Measurements from ENCODE around the gene NDUFS1.
"Not testable (repeated sequence)": the region's sequence is repeated elsewhere in the genome, so short reads cannot be mapped to it uniquely, and the experiment has no call there.

NDUFS1 gene

DNA sequence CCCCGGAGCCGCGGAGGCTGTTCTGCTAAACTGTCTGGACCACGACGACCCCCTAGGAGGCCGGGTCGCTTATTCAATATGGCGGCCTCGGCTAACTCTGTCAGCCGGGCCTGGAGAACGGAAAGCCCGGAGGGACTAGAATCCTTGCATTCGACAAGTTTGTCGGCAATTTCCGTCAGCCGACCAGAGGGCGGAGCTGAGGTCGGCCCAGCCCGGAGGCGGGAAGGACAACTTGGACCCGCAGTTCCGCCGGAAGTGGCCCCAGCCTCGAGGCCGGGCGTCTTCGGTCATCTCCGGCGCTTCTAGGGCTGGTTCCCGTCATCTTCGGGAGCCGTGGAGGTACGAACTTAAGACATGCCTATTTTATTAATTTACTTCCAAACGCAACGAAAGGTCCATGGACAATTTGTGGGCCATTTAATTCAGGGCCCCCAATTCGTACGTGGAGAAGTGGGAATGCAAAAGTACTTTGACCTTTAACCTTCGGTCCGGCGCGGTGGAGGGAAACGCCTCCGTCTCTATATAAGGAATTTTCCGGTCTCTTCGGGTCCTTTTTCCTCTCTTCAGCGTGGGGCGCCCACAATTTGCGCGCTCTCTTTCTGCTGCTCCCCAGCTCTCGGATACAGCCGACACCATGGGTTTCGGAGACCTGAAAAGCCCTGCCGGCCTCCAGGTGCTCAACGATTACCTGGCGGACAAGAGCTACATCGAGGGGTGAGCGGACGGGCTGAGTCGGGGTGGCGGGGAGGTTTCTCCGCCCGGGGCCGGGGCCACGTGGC, at the start of gene NDUFS1, which contains the start of gene EEF1B2:
Gene NDUFS1, minus strand, starts transcription at position 99 of the 779 bp plus-strand sequence. CDS start 5,766 bp downstream, outside the sequence.
Gene EEF1B2, plus strand, starts transcription at position 550 of the 779 bp plus-strand sequence. Its CDS starts 85 bp downstream, at position 635.
- DNase-seq (ENCODE audit: low spot score) = peak; percentile 93

DNA sequence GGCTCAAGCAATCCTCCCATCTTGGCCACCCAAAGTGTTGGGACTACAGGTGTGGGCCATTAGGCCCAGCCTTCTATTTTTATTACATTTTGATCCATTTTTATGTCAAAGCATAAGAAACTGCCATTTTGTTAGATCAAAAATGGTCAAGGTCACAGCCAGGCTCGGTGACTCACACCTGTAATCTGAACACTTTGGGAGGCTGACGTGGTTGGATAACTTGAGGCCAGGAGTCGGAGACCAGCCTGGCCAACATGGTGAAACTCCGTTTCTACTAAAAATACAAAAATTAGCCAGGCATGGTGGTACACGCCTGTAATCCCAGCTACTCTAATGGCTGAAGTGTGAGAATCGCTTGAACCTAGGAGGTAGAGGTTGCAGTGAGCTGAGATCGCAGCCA, 49.7 kb upstream of the NDUFS1 start:
- no peak for DNase-seq (ENCODE audit: low spot score)

DNA sequence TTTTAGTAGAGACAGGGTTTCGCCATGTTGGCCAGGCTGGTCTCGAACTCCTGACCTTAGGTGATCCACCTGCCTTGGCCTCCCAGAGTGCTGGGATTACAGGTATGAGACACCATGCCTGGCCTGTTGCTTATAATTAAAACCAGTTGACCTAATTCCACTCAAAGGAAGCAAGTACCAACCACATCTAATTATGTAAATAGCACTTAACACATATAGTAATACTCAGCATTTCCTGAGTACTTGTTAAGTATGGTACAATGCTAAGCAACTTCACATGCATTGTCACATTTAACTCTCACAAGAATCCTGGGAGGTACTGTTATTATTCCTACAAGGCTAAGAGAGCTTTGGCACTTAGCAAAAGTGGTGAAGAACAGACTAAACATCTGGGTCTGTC, 48.1 kb upstream of the NDUFS1 start:
- not testable (repeated sequence) for DNase-seq (ENCODE audit: low spot score)

DNA sequence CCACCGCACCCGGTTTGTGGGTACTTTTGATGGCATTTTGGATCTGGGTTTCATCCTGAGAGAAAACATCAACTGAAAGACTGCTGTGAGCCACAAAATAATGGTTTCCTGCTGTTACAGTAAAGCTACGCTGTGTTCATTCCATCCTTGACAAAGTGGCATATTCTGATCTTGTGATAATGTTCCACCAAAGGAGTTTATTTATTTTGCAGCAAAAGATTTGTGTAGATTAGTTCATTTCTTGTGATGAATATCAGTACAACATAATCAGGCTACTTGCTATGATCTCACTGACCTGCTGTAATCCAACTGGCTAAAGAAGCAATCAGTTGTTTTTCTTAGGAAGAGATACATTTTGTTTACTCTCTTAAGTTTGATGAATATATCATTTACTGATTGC, 45.5 kb upstream of the NDUFS1 start:
- no peak for DNase-seq (ENCODE audit: low spot score)

DNA sequence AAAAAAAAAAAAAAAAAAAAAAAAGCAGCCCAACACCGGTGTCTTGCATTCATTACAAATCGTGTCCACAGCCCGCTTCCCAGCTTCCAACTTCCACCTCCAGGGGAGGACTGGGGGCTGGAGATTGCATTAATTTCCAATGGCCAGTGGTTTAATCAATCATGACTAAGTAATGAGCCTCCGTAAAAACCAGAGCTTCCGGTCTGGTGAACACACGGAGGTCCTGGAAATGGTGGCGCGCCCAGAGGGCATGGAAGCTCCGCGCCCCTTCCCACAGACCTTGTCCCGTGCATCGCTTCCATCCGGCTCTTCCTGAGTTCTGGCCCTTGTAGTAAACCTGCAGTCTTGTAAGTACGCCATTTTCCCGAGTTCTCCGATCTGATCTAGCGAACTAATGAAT, 44.1 kb upstream of the NDUFS1 start:
- DNase-seq (ENCODE audit: low spot score) = no peak

DNA sequence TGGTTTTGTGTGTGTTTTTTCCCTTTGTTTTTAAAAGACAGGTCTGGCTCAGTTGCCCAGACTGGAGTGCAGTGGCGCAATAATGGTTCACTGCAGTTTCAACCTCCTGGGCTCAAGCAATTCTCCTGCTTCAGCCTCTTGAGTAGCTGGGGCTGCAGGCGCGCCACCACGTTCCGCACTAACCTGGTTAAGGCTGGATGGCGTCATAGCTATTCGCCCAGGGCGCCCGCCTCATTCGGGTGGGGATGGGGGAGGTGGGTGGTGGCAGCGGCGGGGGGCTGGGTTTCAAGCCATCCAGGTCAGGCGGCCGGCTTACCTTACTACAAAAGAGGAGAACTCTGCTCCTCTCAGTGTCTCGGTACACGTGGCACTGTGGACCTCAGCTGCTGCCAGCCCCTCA, 43.2 kb upstream of the NDUFS1 start:
- DNase-seq (ENCODE audit: low spot score) = no peak

DNA sequence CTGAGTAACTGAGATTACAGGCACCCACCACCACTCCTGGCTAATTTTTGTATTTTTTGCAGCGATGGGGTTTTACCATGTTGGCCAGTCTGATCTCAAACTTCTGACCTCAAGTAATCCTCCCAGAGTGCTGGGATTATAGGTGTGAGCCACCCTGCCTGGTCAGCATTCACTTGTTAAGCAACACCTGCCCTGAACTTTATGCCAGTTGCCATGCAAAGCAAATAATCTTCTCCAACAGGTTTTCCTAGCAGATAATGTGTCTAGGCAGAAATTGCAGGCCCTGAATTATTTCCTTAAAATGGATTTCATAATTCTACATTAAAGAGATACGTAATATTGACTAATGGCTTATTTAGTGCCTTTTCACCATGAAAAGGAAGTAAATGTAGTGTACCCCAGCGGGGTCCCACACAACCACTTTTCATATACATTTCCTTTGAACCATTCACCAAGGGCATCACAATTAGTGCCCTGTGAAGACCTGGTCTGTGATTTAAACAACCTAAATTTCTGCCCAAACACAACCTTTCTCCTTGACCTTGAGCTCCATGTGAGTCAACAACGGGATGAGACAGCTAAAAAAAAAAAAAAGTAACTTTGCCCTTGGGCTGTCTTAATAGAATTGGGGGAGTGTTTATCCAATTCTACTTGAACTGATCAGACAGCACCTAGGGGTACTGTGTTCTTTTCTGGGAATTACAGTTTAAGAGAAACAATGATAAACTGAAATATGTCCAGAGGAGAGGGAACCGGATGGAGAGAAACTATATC, 42.0 kb upstream of the NDUFS1 start:
- DNase-seq (ENCODE audit: low spot score) = no peak

DNA sequence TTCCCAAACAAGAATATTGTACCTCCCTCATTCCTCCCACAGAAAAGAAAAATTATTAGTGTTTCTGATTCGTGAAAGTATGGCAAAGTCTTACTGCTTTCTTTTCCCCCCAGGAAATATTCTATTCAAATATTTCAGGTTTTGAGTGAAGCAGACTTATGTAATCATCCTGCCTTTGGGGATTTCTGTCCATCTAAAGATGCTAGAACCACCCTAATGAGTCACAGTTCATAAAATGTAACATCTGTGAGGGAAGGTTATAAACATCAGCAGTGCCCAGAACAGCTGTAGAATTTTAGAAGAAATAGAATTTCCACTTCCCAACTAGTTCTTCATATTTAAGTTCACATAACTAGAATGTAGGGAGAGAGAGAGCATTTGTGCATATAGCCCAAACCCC, 39.4 kb upstream of the NDUFS1 start:
- DNase-seq (ENCODE audit: low spot score) = no peak

DNA sequence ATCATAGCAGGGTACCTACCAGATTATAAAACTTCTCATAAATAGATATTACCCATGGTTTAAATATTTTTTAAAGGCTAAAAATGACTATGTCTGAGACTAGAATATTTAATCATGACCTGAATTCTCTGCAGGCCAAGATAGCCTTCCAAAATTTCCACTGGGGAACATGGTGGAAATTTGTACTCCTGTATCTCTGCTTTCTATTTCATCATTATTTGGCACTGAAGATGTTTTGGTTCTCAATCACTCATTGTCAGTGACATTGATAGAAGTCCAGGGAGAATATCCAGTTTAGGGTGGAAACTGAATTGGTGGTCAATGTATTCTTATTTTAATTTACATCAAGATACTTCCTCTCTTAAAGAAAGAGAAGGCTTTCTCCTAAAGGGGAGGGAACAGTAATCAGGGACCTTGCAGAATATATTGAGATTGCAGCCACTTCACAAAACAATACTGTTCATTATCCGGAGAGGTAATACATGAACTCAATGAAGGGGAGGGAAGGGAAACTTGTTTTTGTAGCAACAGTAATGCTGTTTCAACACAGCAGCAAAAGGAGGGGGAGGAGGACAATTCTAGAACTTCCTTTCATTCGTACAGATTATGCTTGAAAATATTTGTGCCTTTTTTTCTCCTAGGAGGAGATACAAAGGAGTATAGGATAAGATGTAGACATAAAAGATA, 34.6 kb upstream of the NDUFS1 start:
- no peak for DNase-seq (ENCODE audit: low spot score)

DNA sequence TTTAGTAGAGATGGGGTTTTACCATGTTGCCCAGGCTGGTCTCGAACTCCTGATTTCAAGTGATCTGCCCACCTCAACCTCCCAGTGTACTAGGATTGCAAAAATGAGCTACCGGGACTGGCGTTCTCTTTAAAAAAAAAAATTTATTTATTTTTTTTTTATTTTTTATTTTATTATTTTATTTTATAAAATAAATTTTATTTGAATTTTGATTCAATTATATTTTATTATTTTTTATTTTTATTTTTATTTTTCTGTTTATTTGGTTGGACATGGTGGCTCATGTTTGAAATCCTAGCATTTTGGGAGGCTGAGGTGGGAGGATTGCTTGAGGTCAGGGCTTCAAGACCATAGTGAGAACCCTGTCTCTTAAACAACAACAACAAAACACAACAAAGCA, 32.9 kb upstream of the NDUFS1 start:
- no peak for DNase-seq (ENCODE audit: low spot score)

DNA sequence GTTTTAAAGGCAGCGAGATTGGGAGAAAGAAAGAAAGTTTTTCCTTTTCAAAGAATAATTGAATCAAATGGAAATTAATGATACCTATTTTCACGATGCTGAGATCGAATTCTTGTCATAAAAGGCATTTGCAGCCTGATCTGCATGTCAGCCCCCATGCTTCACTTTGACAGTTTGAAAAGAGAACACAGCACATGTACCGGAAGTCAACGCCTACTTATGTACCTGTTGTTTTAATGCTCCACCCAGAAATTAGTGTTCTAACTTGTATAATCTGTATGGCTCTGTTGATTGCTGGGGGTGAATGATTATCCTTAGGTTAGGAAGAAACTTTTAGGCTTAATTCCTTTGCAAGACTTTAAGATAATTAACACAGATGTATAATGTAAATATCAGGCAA, 31.4 kb upstream of the NDUFS1 start:
- DNase-seq (ENCODE audit: low spot score) = no peak

DNA sequence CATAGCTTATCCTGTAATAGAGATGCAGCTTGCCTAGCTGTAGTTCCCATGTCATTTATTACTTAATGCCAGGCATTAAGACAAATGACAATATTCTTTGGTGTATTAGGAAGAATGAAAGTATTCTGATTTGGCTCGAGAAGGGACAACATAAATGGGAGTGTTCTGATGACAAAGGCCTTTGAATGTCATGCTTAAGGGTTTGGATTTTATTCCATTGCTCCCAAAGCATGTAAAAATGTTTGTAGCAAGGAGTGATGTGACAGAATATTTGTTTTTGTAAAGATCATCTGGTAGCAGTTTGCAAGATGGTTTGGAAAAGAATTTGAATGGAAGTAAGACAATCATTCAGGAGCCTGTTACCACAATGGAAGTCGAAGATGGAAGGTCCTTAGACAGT, 30.9 kb upstream of the NDUFS1 start:
- DNase-seq (ENCODE audit: low spot score) = no peak

DNA sequence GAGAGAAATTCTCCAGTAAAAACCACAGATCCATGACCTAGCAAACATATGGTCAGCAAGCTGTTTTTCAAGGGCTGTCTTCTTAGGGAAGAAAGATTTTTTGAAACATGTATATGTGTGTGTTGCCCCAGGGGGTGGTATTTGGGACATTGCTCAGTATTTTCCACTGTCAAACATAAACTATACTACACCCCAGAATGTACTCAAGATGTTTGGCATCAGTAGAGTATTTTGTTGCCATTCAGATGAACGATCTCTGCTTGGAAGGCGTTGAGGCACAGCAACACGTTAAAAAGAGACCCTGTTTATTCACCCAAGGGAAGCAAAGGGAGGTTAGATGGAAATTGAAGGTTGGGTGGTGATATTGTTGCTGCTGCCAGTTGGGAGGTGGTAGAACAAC, 30.4 kb upstream of the NDUFS1 start:
- no peak for DNase-seq (ENCODE audit: low spot score)

DNA sequence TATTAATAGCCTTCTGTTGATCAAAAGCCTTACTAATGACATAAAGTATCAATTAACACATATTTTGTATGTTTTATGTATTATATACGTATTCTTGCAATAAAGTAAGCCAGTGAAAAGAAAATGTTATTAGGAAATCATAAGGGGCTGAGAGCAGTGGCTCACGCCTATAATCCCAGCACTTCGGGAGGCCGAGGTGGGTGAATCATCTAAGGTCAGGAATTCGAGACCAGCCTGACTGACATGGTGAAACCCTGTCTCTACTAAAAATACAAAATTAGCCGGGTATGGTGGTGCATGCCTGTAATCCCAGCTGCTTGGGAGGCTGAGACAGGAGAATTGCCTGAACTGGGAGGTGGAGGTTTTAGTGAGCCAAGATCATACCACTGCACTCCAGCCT, 22.3 kb upstream of the NDUFS1 start:
- not testable (repeated sequence) for DNase-seq (ENCODE audit: low spot score)

DNA sequence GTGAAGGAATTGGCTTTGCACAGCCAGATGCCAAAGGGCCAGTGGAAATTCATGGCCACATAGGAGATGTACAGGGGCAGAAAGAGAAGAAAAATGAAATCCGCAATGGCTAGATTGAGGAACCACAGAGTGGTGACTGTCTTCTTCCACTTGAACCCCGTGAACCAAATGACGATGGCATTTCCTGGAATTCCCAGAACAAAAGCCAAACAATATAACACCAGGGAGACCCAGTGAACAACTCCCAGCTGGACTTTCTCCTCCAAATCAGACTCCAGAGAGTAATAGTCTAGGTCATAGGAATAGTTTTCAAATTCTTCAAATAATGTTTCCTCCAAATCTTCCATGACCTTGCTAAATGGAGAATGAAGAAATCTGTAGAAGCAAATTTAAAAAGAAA, 17.7 kb upstream of the NDUFS1 start:
- DNase-seq (ENCODE audit: low spot score) = no peak

DNA sequence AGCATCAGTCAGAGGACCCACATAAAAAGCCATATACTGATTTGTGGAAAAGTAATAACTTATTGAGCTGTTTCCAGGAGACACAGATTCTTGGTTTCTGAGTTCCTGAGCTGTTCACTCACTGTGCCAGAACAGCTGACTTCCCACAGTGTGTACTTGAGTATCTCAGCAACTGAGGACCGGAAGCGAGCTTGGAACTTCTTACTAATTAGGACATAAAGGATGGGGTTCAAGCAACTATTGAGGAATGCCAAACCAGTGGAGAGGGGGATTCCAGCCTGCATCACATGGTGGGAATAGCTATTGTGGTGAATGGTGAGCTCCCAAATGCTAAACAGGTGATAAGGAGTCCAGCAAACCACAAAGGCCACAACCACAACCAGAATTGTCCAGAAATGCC, 16.9 kb upstream of the NDUFS1 start:
- no peak for DNase-seq (ENCODE audit: low spot score)

DNA sequence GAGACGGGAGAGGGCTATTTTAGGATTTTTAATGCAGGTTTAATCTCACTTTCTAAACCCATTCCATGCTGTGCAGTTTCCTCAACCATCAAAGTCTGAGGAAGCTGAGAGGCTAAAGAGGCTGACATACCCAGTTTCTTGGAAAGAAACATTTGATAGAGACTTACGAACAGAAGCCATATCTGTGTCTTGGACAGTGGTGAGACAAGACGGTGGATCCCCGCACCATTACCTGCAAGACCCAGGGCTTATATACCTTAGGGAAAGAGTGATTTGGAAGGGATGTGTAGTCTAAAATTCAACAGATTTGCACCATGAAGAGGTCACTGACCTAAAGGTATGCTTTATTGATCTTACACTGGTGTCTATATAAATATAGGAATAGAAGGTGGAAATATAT, 13.9 kb upstream of the NDUFS1 start:
- no peak for DNase-seq (ENCODE audit: low spot score)

DNA sequence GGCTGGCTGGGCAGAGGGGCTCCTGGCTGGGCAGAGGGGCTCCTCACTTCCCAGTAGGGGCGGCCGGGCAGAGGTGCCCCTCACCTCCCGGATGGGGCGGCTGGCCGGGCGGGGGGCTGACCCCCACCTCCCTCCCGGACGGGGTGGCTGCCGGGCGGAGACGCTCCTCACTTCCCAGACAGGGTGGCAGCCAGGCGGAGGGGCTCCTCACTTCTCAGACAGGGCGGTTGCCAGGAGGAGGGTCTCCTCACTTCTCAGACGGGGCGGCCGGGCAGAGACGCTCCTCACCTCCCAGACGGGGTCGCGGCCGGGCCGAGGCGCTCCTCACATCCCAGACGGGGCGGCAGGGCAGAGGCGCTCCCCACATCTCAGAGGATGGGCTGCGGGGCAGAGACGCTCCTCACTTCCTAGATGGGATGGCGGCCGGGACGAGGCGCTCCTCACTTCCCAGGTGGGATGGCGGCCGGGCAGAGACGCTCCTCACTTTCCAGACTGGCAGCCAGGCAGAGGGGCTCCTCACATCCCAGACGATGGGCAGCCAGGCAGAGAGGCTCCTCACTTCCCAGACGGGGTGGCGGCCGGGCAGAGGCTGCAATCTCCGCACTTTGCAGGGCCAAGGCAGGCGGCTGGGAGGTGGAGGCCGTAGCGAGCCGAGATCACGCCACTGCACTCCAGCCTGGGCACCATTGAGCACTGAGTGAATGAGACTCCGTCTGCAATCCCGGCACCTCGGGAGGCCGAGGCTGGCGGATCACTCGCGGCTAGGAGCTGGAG, 12.6 kb upstream of the NDUFS1 start:
- not testable (repeated sequence) for DNase-seq (ENCODE audit: low spot score)

DNA sequence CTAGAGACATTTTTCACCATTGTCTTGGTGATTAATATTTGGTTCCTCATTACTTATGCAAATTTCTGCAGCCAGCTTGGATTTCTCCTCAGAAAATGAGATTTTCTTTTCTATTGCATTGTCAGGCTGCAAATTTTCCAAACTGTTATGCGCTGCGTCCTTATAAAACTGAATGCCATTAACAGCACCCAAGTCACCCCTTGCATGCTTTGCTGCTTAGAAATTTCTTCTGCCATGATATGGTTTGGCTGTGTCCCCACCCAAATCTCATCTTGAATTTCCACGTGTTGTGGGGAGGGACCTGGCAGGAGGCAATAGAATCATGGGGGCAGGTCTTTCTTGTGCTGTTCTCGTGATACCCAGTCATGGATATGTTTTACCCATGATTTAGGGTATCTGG, 9.0 kb upstream of the NDUFS1 start:
- not testable (repeated sequence) for DNase-seq (ENCODE audit: low spot score)

DNA sequence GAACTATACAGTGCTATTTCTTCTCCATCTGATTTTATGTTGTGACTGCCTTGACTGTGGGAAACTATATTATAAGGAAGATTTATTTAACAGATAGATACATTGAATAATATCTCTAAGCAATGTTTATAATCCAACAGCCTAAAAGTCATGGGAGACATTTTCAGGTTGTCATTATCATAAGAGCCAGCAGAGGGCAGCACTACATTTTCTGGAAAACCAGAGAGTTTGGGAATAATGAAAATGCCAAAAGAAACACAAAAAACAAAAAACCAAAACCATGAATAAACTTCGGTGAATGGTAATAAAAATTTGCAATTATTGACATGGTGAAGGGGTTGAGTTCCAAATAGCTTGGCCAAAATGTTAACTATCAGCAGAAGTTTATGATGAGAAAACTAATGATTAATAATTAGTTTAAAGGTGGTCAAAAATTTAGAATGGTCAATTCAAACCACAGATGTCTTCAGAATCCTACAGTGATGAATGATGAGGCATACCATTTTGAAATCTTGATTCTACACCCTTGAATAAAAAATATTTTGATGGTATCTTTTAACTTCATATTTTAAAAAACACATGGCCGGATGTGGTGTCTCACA, 5.1 kb upstream of the NDUFS1 start:
- DNase-seq (ENCODE audit: low spot score) = peak; percentile 10

DNA sequence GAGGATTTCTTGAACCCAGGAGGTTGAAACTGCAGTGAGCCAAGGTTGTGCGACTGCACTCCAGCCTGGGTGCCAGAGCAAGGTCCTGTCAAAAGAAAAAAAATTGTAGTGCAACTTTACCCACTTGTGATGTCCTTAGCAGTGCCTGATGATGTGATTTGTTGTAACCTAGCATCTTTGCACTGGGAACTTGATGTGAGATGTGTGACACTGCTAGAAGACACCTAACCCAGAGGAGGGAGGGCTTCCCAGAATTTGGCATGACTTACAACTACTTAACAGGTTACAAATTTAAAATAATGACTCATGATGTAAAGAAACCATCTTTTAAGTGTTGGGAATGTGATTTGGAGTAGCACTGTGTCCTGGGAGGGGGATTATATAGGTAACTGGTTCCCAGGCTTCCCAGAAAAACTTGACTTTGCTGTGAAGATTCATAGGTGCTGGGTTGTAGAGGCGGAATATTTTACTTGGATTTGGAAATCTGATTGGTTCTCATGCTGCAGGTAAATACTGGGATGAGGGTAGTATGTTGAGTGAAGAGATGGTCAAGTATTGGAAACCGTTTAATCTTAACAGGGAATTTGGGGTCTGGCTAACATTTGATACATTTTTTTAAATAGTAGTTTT, 4.1 kb upstream of the NDUFS1 start:
- no peak for DNase-seq (ENCODE audit: low spot score)
